A673 (cell line): Measurements from ENCODE around the gene MAP2. TPM values are rescaled to one million over a fixed set of nuclear protein-coding genes. Genes with fewer than 3 reads are reported as not detected.

Source experiments
- BruUV-seq: library from RNA; stranded (reverse); fragments of 400-500 nt; replicated peaks from 2 replicates; lab custom pipeline; 2021; lab: Mats Ljungman, UMichigan
- CTCF ChIA-PET: fragments of 300-600 bp; sonication (Branson Sonifier 250); formaldehyde crosslinking; loops from one replicate; lab custom pipeline; 2022; ENCODE audit warnings: antibody characterized with exemption; lab: Charles Lee
- POLR2A ChIA-PET: fragments of 300-600 bp; sonication (Branson Sonifier 250); formaldehyde crosslinking; loops from one replicate; lab custom pipeline; 2022; ENCODE audit warnings: antibody characterized with exemption; ENCODE audit not compliant: low non-redundant PET; lab: Charles Lee
- DNase-seq: peaks from one replicate; pipeline ENCODE4 v3.0.0-alpha.2; 2015; ENCODE audit warnings: low spot score
- H3K27ac ChIP-seq: fragments of 200-600 bp; sonication (generic); 2 replicates; pipeline ENCODE4 v1.5.1; 2016; ENCODE audit warnings: mixed run types, low read depth, mild to moderate bottlenecking, mixed read lengths, antibody characterized with exemption, low read length; ENCODE audit not compliant: poor library complexity, severe bottlenecking
- H3K27me3 ChIP-seq: fragments of 200-600 bp; sonication (generic); replicated peaks from 2 replicates; pipeline ENCODE4 v1.6.1; 2017; ENCODE audit warnings: mixed run types, low read depth, mild to moderate bottlenecking, mixed read lengths, antibody characterized with exemption, low read length; ENCODE audit not compliant: insufficient read depth, poor library complexity
- H3K36me3 ChIP-seq: fragments of 200-600 bp; sonication (generic); 2 replicates; pipeline ENCODE4 v1.6.1; 2016; ENCODE audit warnings: mixed run types, mild to moderate bottlenecking, mixed read lengths, antibody characterized with exemption, low read length; ENCODE audit not compliant: insufficient read depth, poor library complexity, severe bottlenecking
- H3K4me1 ChIP-seq: fragments of 200-600 bp; sonication (generic); 2 replicates; pipeline ENCODE4 v1.6.1; 2017; ENCODE audit warnings: mixed run types, mild to moderate bottlenecking, mixed read lengths, antibody characterized with exemption, low read length; ENCODE audit not compliant: insufficient read depth, poor library complexity, severe bottlenecking
- H3K4me3 ChIP-seq: fragments of 200-600 bp; sonication (generic); 2 replicates; pipeline ENCODE4 v1.5.1; 2016; ENCODE audit warnings: low read depth, mixed run types, mild to moderate bottlenecking, mixed read lengths, low read length; ENCODE audit not compliant: poor library complexity, severe bottlenecking
- H3K9me3 ChIP-seq: fragments of 200-600 bp; sonication (generic); 2 replicates; pipeline ENCODE4 v1.6.1; 2016; ENCODE audit warnings: mixed run types, low read depth, mild to moderate bottlenecking, mixed read lengths, antibody characterized with exemption, low read length; ENCODE audit not compliant: poor library complexity, severe bottlenecking
- CTCF ChIP-seq: fragments of 300-800, 200-600 bp; sonication (generic); conservative IDR thresholded peaks from 2 replicates; pipeline ENCODE4 v1.5.1; 2017; ENCODE audit warnings: low read depth, mild to moderate bottlenecking, antibody characterized with exemption, low read length, moderate library complexity, mixed read lengths
- EZH2 ChIP-seq: fragments of 200-600 bp; sonication (generic); IDR thresholded peaks from 2 replicates; pipeline ENCODE4 v1.6.1; 2017; ENCODE audit warnings: borderline replicate concordance, low read depth, mild to moderate bottlenecking, mixed read lengths, antibody characterized with exemption, low read length; ENCODE audit not compliant: poor library complexity, severe bottlenecking
- intact Hi-C: fragments of 100-400 bp; cut with micrococcal nuclease; formaldehyde crosslinking; loops from one replicate; pipeline ENCODE4 v1.10.0; 2022; ENCODE audit not compliant: unreplicated experiment
- total RNA-seq: library from RNA; stranded (reverse); gene quantifications from 2 replicates; pipeline ENCODE4 v1.2.3, GENCODE V29; 2021

The MAP2 gene
- total RNA-seq, 1 experiment from 2014 or later, result 1.7 TPM

GRCh38 chr2:209511637-209512036 is 87.8 kb downstream of the MAP2 start:
- intact Hi-C loops, result no loop called here
- Histone ChIP-seq H3K27me3 (peaks cover 16% of the 10 kb centered on the region), H3K36me3 (no peaks in the 10 kb centered on the region), H3K27ac (no peak overlapping the region), H3K4me1 (peaks cover 17% of the 10 kb centered on the region), H3K4me3 (no peak overlapping the region), H3K9me3 (no peaks in the 10 kb centered on the region)
- CTCF ChIA-PET, result no interaction called here
- POLR2A ChIA-PET, result no interaction called here
- no peak for DNase-seq
- TF ChIP-seq EZH2, result no peak
- no peak for TF ChIP-seq CTCF
- BruUV-seq, result no TSS peak

- H3K27ac ChIP-seq, result no peak overlapping the region
- DNase-seq, result peak; percentile 73
- no peaks in the 10 kb centered on the region for H3K36me3 ChIP-seq
- H3K4me1 ChIP-seq, result peaks cover 17% of the 10 kb centered on the region
- no TSS peak for BruUV-seq
- peaks cover 16% of the 10 kb centered on the region for H3K27me3 ChIP-seq
- TF ChIP-seq CTCF, result no peak
- TF ChIP-seq EZH2, result no peak
- H3K4me3 ChIP-seq, result no peak overlapping the region
- H3K9me3 ChIP-seq, result no peaks in the 10 kb centered on the region
- ChIA-PET POLR2A (no interaction called here), CTCF (interaction anchor here (0.7 kb wide), 1 partner anchor 11 kb away, joined by 3 read pairs; no protein-coding TSS in a partner anchor)
- intact Hi-C loops, result no loop called here
Measured at GRCh38 chr2:209512971-209513370, 89.1 kb downstream of the MAP2 start.

GRCh38 chr2:209517436-209517835 is 93.6 kb downstream of the MAP2 start:
- H3K36me3 ChIP-seq, result no peaks in the 10 kb centered on the region
- no peaks in the 10 kb centered on the region for H3K27me3 ChIP-seq
- no TSS peak for BruUV-seq
- peaks cover 35% of the 10 kb centered on the region for H3K4me1 ChIP-seq
- no peak overlapping the region for H3K4me3 ChIP-seq
- no peak for TF ChIP-seq EZH2
- no peak for TF ChIP-seq CTCF
- no peaks in the 10 kb centered on the region for H3K9me3 ChIP-seq
- intact Hi-C loops, result no loop called here
- H3K27ac ChIP-seq, result no peak overlapping the region
- ChIA-PET CTCF (no interaction called here), POLR2A (no interaction called here)
- DNase-seq, result no peak
